SU-DHL-6 (cell line): Measurements from ENCODE around the gene CROT.
"Not testable (repeated sequence)": the region's sequence is repeated elsewhere in the genome, so short reads cannot be mapped to it uniquely, and the experiment has no call there.

Experiments used
- H2AFZ ChIP-seq: fragments of 200-600 bp; sonication (generic); 2 replicates; pipeline ENCODE4 v1.6.1; 2014; ENCODE audit warnings: low read depth, mild to moderate bottlenecking, moderate library complexity, mixed read lengths, antibody characterized with exemption, low read length; ENCODE audit not compliant: severe bottlenecking
- H3F3A ChIP-seq: fragments of 200-600 bp; shearing (Covaris generic); 2 replicates; pipeline ENCODE4 v1.6.0; 2016; ENCODE audit warnings: antibody characterized with exemption, mild to moderate bottlenecking; ENCODE audit not compliant: insufficient read depth
- H3K27ac ChIP-seq: fragments of 200-600 bp; sonication (generic); 2 replicates; pipeline ENCODE4 v1.5.1; 2016; ENCODE audit warnings: low read depth, mild to moderate bottlenecking, low read length, moderate library complexity, mixed read lengths
- H3K27me3 ChIP-seq: fragments of 200-600 bp; sonication (generic), shearing (Covaris generic); 2 replicates; pipeline ENCODE4 v1.6.0; 2014; ENCODE audit warnings: mild to moderate bottlenecking, low read length
- H3K36me3 ChIP-seq: fragments of 200-600 bp; sonication (generic); 2 replicates; pipeline ENCODE4 v1.6.1; 2014; ENCODE audit warnings: mild to moderate bottlenecking, low read length, mixed read lengths
- H3K4me2 ChIP-seq: fragments of 300-600, 200-600 bp; shearing (Covaris generic), sonication (generic); 2 replicates; pipeline ENCODE4 v1.6.0; 2014; ENCODE audit warnings: low read length, low read depth, mild to moderate bottlenecking; ENCODE audit not compliant: poor library complexity, severe bottlenecking
- H3K4me3 ChIP-seq: fragments of 200-600 bp; sonication (generic); 2 replicates; pipeline ENCODE4 v1.5.1; 2014; ENCODE audit warnings: antibody characterized with exemption, low read length, mild to moderate bottlenecking, mixed read lengths; ENCODE audit not compliant: insufficient read depth, poor library complexity, severe bottlenecking
- H3K79me2 ChIP-seq: fragments of 200-600 bp; sonication (generic); 2 replicates; pipeline ENCODE4 v1.6.1; 2014; ENCODE audit warnings: mild to moderate bottlenecking, low read length, moderate library complexity; ENCODE audit not compliant: insufficient read depth
- H3K9ac ChIP-seq: fragments of 200-600 bp; sonication (generic); 2 replicates; pipeline ENCODE4 v1.7.0; 2014; ENCODE audit warnings: mild to moderate bottlenecking, low read length
- H3K9me2 ChIP-seq: fragments of 200-600 bp; sonication (generic); replicated peaks from 2 replicates; pipeline ENCODE4 v1.6.1; 2014; ENCODE audit warnings: low read length; ENCODE audit not compliant: insufficient read depth
- H3K9me3 ChIP-seq: fragments of 200-600 bp; sonication (generic); 2 replicates; pipeline ENCODE4 v1.6.1; 2014; ENCODE audit warnings: low read length, mixed read lengths; ENCODE audit not compliant: insufficient read depth
- H4K20me1 ChIP-seq: fragments of 200-600 bp; sonication (generic); 2 replicates; pipeline ENCODE4 v1.6.1; 2014; ENCODE audit warnings: low read depth, mild to moderate bottlenecking, antibody characterized with exemption, low read length, moderate library complexity, mixed read lengths
- CTCF ChIP-seq: fragments of 200-600 bp; sonication (generic); IDR thresholded peaks from one replicate; pipeline ENCODE4 v1.5.1; 2017; ENCODE audit warnings: antibody characterized with exemption, mild to moderate bottlenecking, low read length, moderate library complexity; ENCODE audit not compliant: insufficient read depth, poor library complexity, severe bottlenecking
- EZH2phosphoT487 ChIP-seq: fragments of 200-600 bp; sonication (generic), shearing (Covaris generic); conservative IDR thresholded peaks from 2 replicates; pipeline ENCODE4 v1.6.1; 2018; ENCODE audit warnings: mild to moderate bottlenecking, antibody characterized with exemption, low read length, moderate library complexity, mixed read lengths

Gene CROT

GRCh38 chr7:87317691-87318245 lies 27.7 kb upstream of the CROT start:
- Histone ChIP-seq H3K36me3 (no peaks in the 10 kb centered on the region), H3F3A (no peaks in the 10 kb centered on the region), H2AFZ (no peak overlapping the region), H3K9me2 (no peaks in the 10 kb centered on the region), H3K79me2 (no peaks in the 10 kb centered on the region), H3K27me3 (no peaks in the 10 kb centered on the region), H4K20me1 (no peaks in the 10 kb centered on the region), H3K4me3 (no peak overlapping the region), H3K4me2 (no peak overlapping the region), H3K9ac (no peak overlapping the region), H3K9me3 (no peaks in the 10 kb centered on the region), H3K27ac (no peak overlapping the region)
- TF ChIP-seq CTCF: no peak

GRCh38 chr7:87318741-87319140 lies 26.7 kb upstream of the CROT start:
- Histone ChIP-seq H4K20me1 (no peaks in the 10 kb centered on the region), H3K36me3 (0 out of 2 replicates have a peak, but pooled peaks cover 2% of the 10 kb centered on the region), H3K9me3 (no peaks in the 10 kb centered on the region; the same call in 1 of the 2 replicates), H3K79me2 (no peaks in the 10 kb centered on the region), H3K9me2 (no peaks in the 10 kb centered on the region), H3F3A (no peaks in the 10 kb centered on the region), H3K4me2 (no peak overlapping the region), H3K27me3 (no peaks in the 10 kb centered on the region), H3K4me3 (no peak overlapping the region), H2AFZ (no peak overlapping the region), H3K27ac (no peak overlapping the region), H3K9ac (no peak overlapping the region)
- TF ChIP-seq CTCF: no peak
- no peak for TF ChIP-seq EZH2phosphoT487

DNA sequence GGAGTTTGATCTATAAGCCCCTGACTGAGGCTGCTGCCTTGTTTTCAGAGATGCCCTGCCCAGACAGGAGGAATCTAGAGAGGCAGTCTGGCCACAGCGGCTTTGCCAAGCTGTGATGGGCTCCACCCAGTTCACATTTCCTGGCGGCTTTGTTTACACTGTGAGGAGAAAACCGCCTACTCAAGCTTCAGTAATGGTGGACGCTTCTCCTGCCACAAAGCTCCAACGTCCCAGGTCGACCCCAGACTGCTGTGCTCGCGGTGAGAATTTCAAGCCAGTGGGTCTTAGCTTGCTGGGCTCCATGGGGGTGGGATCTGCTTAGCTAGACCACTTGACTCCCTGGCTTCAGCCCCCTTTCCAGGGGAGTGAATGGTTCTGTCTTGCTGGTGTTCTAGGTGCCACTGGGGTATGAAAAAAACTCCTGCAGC lies 26.3 kb upstream of the CROT start:
- H2AFZ ChIP-seq, H3K79me2 ChIP-seq, H3K9me2 ChIP-seq, H3K9me3 ChIP-seq, H3K27me3 ChIP-seq, H3K9ac ChIP-seq, H3K4me2 ChIP-seq, H3K4me3 ChIP-seq, H3K36me3 ChIP-seq, H4K20me1 ChIP-seq, H3K27ac ChIP-seq, H3F3A ChIP-seq: not testable (repeated sequence)

DNA sequence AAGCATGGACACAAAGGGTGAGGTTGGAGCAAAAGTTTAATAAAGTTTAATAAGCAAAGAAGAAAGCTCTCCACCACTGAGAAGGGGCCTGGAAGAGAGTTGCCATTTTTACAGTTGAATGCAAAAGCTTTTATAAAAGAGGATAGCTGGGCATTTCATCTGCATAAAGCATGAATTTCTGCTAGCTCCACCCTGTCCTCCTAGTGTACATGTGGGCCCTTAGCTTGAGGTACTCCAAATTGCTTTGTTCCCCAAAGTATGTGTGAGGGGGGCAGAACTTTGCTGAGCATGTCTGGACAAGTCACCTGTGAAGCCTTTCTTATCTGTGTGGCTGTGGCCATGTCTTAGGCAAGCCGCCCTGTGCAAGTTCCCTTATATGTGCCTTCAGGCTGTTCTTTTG lies 22.6 kb upstream of the CROT start:
- Histone ChIP-seq H3K9ac (no peak overlapping the region), H2AFZ (no peak overlapping the region), H3K4me2 (no peak overlapping the region), H3K4me3 (no peak overlapping the region), H3K36me3 (peaks cover 8% of the 10 kb centered on the region; the same call in 1 of the 2 replicates), H3K27ac (no peak overlapping the region), H3K9me3 (peaks cover 13% of the 10 kb centered on the region), H4K20me1 (no peaks in the 10 kb centered on the region), H3K27me3 (no peaks in the 10 kb centered on the region), H3K9me2 (no peaks in the 10 kb centered on the region), H3F3A (no peaks in the 10 kb centered on the region), H3K79me2 (no peaks in the 10 kb centered on the region)
- TF ChIP-seq CTCF: no peak
- TF ChIP-seq EZH2phosphoT487: no peak
